Fibroblast of mammary gland (primary cell): ENCODE measurements around the gene AK9.
A peak's percentile ranks its signal among the peaks of the same experiment; 100 is the strongest.
"Not testable (repeated sequence)": the region's sequence is repeated elsewhere in the genome, so short reads cannot be mapped to it uniquely, and the experiment has no call there.

ENCODE experiments used
- DNase-seq: peaks from one replicate; pipeline ENCODE4 v3.0.0-alpha.2; 2010; ENCODE audit warnings: low read depth
- H3K4me3 ChIP-seq: 2 replicates; pipeline ENCODE4 v1.5.1; 2011; ENCODE audit warnings: low read depth, mild to moderate bottlenecking, low read length, moderate library complexity; ENCODE audit not compliant: control insufficient read depth
- CTCF ChIP-seq: conservative IDR thresholded peaks from 2 replicates; pipeline ENCODE4 v1.5.1; 2011; ENCODE audit warnings: low read depth, low read length, inconsistent platforms; ENCODE audit not compliant: control insufficient read depth, insufficient read depth

AK9 gene

GRCh38 chr6:109701221-109701620, 10.2 kb upstream of the AK9 start:
- H3K4me3 ChIP-seq = no peak overlapping the region
- no peak for TF ChIP-seq CTCF
- DNase-seq = no peak

GRCh38 chr6:109696355-109696754, 5.4 kb upstream of the AK9 start:
- no peak for DNase-seq
- H3K4me3 ChIP-seq = no peak overlapping the region
- no peak for TF ChIP-seq CTCF

- no peak overlapping the region for H3K4me3 ChIP-seq
- DNase-seq = no peak
- TF ChIP-seq CTCF = no peak
Observed at GRCh38 chr6:109695468-109695867, 4.5 kb upstream of the AK9 start.

GRCh38 chr6:109693111-109693510, 2.1 kb upstream of the AK9 start:
- no peak for TF ChIP-seq CTCF

GRCh38 chr6:109690373-109690736, 647 bp downstream of the AK9 start:
- DNase-seq = no peak
- H3K4me3 ChIP-seq = peak overlapping the region; percentile 81
- TF ChIP-seq CTCF = no peak

More at GRCh38 chr6:109693111-109693510, 2.1 kb upstream of the AK9 start:
- DNase-seq = no peak
- H3K4me3 ChIP-seq = no peak overlapping the region

- H3K4me3 ChIP-seq = no peak overlapping the region
- TF ChIP-seq CTCF = no peak
- DNase-seq = peak; percentile 99
Observed at GRCh38 chr6:109687271-109687761, 3.7 kb downstream of the AK9 start.

- H3K4me3 ChIP-seq = no peak overlapping the region
- peak; percentile 44 for DNase-seq
- no peak for TF ChIP-seq CTCF
Observed at GRCh38 chr6:109686566-109687265, 4.3 kb downstream of the AK9 start.

- not testable (repeated sequence) for H3K4me3 ChIP-seq, DNase-seq
Observed at GRCh38 chr6:109678661-109679505, 12.1 kb downstream of the AK9 start.
